NOMO-1 (cell line): ENCODE data around the gene CDK7.
"Not testable (repeated sequence)": the region's sequence is repeated elsewhere in the genome, so short reads cannot be mapped to it uniquely, and the experiment has no call there.

ENCODE experiments used
- DNase-seq, 2 experiments: peaks; one replicate each; lab custom pipeline; 2025; ENCODE audit not compliant: unreplicated experiment in 2 of 2; lab: John Stamatoyannopoulos, UW

The CDK7 gene

GRCh38 chr5:69234457-69235268 is at the start of gene CDK7:
CDK7 (plus strand) TSS chr5:69234886; CDS start chr5:69234976, 90 bp downstream.
- DNase-seq, result peak; percentile 95 to 98

- DNase-seq, result no peak
These were observed 47.3 kb upstream of the CDK7 start for GRCh38 chr5:69187342-69187741.

GRCh38 chr5:69188811-69189161 is 45.9 kb upstream of the CDK7 start:
- DNase-seq, result no peak

GRCh38 chr5:69189162-69190086 is 45.3 kb upstream of the CDK7 start, which contains the start of gene CENPH:
CENPH (plus strand) TSS chr5:69189583; CDS start chr5:69189635, 52 bp downstream.
- DNase-seq, result peak; percentile 87 to 88

- no peak for DNase-seq
These were observed 32.2 kb upstream of the CDK7 start for GRCh38 chr5:69202497-69202896.

- DNase-seq, result no peak
These were observed 28.0 kb upstream of the CDK7 start for GRCh38 chr5:69206528-69207190.

GRCh38 chr5:69209602-69210001 is 25.1 kb upstream of the CDK7 start:
- DNase-seq, result no peak

- DNase-seq, result no peak
These were observed 23.5 kb upstream of the CDK7 start for GRCh38 chr5:69211200-69211599.

GRCh38 chr5:69212022-69212421 is 22.7 kb upstream of the CDK7 start:
- DNase-seq, result no peak

GRCh38 chr5:69213513-69214215 is 21.0 kb upstream of the CDK7 start:
- no peak for DNase-seq

- DNase-seq, result no peak
These were observed 17.6 kb upstream of the CDK7 start for GRCh38 chr5:69217151-69217511.

GRCh38 chr5:69217548-69218526 is 16.8 kb upstream of the CDK7 start:
- DNase-seq, result peak; percentile 90 to 93

- DNase-seq, result no peak
These were observed 14.7 kb upstream of the CDK7 start for GRCh38 chr5:69219939-69220338.

- not testable (repeated sequence) for DNase-seq
These were observed 14.3 kb upstream of the CDK7 start for GRCh38 chr5:69220371-69220770.

GRCh38 chr5:69220833-69221232 is 13.9 kb upstream of the CDK7 start:
- not testable (repeated sequence) for DNase-seq

- no peak for DNase-seq
These were observed 10.2 kb upstream of the CDK7 start for GRCh38 chr5:69224520-69224919.

- no peak for DNase-seq
These were observed 8.8 kb upstream of the CDK7 start for GRCh38 chr5:69225860-69226259.

- no peak for DNase-seq
These were observed 4.5 kb upstream of the CDK7 start for GRCh38 chr5:69230181-69230580.

- DNase-seq, result no peak
These were observed 3.4 kb upstream of the CDK7 start for GRCh38 chr5:69231281-69231680.
